Astrocyte of the hippocampus (primary cell): ENCODE data around the gene ESF1.
"Not testable (repeated sequence)": the region's sequence is repeated elsewhere in the genome, so short reads cannot be mapped to it uniquely, and the experiment has no call there.

Experiments used
- DNase-seq: peaks from one replicate; pipeline ENCODE4 v3.0.0; 2011; ENCODE audit warnings: low read depth, low spot score

Gene ESF1

DNA sequence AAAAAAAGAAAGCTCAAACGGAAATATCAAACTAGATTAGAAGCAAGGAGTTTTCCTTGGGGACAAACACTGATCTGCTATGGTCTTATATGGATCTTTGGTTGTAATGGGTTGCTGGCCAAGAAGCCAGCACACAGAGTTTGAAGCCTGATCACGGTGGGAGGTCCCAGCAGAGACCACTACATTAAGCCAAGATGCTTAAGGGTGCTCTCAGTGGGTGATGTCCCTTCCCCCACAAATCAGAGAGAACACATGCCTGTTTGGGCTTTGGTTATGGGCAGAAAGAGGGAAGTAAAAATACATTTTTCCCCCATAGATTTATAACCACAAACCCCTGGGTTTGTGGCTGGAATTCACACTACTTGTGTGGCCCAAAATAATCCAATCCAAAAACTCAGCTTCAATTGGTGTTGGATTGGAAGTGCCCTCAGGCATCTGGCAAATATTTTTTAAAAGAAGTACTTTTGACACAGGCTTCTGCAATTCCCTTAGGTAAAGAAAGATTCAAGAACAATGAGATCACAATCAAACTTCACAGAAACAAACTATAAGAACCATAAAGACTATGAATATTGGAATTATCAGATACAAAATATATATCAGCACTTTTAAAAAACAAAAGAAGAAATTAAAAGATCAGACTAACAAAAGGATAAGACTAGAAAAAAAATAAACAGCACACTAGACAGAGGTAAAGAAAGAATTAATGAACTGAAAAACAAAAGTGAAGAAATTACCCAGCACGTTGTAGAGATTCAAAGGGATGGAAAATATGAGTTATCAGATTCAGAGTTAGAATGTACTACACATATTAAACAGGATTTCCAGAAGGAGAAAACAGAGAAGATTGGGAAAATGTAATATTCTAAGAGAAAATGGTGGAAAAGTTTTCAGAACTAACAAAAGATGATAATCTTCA is 44.7 kb downstream of the ESF1 start:
- no peak for DNase-seq

- DNase-seq = not testable (repeated sequence)
These were observed 46.5 kb downstream of the ESF1 start for GRCh38 chr20:13738187-13738586.

DNA sequence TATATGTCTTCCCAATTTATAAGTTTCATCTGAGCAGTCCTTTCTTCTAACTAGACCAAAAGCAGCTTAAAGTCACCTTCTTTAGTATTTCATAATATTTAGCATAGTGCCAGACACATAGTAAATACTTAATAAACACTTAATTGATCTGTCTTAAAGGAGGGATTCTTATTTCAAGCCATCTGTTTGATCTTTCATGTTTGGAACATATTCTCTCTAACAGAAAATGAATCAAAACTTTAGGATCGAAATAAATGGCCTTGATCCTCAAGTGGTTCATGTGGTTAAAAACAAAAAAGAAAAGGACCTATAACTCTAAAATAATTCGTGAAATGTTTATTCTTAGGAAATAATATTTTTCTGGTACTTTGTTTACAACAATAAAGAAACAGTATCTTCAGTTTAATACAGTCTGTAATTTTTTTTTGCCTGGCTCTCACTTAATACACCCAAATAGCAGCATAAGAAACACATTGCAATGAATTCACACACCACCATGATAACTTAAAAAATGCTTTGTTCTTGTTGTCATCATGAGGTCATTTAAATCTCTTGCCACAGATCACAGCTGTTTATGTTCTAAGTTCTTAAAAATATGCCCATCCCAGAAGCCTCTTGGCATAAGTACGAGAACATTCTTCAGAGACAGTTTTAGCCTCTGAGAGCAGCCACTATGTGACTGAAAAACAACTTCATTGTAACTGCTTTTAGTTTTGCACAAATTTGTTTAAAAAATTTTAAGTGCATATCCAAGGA is 48.1 kb downstream of the ESF1 start:
- DNase-seq = peak; percentile 68

GRCh38 chr20:13735826-13736225 is 48.9 kb downstream of the ESF1 start:
- no peak for DNase-seq

DNA sequence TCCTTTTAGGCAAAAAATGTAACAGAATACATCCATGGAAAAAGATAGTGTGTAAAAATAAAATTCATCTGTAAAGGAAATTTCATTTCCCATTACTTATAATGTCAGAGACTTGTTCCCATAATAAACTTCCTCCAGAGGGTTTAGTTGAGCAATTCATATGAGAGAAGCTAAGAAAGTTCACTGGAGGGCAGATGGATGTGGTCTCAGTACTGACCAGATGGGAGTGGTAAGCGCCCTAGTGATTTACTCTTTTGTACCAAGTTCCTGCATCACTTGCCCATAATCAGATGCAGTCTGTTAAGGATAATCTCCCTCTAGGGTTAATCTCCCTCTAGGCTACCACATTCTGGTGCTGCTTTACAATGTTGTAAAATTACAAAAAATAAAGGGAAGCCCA is 61.7 kb downstream of the ESF1 start:
- DNase-seq = no peak

- no peak for DNase-seq
These were observed 66.5 kb downstream of the ESF1 start for GRCh38 chr20:13718171-13718570.

DNA sequence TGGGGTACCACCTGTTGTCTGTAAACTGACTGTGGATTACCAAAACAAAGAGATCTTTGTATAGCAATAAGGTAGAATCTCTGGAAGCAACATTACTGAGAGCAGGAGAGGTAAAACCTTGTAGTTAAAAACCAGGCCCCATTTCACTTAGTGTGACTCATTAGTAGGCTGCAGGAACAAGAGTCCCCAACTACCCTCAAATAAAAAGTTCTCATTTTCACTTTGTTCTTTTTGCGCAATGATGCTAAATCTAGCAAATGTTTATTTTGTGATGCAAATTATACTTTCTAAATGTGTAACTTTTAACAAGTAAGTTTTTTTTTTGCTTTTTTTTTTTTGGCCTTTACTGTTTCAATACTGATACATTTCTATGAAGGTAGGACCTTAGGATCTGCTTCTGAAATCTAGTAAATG is 67.1 kb downstream of the ESF1 start:
- DNase-seq = no peak

DNA sequence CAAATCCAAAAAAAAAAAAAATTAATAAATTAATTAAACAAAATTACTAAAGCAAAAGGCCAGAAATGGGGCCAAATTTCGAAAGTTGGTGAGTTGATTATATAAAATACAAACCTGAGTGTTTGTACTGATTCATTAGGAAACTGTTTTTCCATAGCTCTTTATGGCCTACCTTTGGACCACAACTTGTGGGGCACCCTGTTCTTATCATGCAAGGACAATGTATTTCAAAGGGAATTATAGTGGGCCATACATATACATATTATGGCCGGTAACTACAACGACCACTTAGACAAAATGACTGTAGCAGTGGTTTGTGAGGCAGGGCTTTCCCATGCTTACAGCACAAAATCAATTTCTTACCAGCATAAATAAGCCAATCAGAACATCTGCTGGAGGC is 69.5 kb downstream of the ESF1 start:
- no peak for DNase-seq

DNA sequence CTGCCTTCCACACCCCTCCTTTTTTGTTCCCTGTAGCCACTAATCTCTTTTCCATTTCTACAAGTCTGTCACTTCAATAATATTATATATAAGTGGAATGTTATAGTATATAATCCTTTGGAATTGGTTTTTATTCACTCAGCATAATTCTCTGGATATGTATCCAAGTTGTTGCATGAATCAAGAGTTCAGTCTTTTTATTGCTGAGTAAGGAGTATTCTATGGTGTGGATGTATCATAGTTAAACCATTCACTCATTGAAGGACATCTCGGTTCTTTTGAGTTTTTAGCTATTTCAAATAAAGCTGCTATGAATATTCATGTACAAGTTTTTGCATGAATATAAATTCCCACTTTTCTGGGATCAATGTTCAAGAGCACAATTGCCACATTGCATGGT is 76.5 kb downstream of the ESF1 start:
- DNase-seq = no peak

DNA sequence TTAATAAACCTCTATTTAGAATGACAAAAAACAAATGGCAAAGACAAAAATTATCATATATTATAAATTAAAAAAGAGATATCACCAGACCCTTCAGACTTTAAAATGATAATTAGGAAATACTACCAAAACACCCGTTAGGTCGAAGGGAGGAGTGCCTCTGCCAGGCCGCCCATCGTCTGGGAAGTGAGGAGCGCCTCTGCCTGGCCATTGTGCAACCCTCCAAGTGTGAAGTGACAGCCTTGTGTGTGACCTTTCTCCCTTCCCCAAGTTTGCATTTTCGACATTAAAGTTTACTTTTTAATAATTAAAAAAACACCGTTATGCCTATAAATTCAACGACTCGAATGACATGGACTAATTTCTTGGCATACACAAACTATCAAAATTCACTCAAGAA is 81.5 kb downstream of the ESF1 start:
- no peak for DNase-seq

- no peak for DNase-seq
These were observed 83.2 kb downstream of the ESF1 start for GRCh38 chr20:13701486-13701885.

DNA sequence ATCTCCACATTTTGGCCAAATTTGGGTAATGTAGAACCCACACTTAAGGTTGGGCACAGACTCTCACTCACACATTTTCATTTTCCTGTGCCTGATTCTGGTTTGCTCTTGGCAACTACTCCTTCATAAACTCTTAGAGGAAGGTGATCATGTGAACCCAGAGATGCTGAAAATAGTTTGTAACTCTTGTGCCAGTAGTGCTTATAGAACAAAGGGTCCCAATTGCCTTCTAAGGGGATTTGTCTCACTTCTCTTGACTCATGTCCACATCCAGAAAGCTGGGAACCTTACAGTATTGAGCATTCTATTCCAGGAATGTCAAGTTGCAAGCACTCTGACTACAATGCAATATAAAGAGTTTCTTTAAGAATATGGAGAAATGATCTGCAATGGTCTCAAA is 84.0 kb downstream of the ESF1 start:
- DNase-seq = no peak

- peak; percentile 46 for DNase-seq
These were observed 90.1 kb downstream of the ESF1 start for GRCh38 chr20:13694420-13695150.

- no peak for DNase-seq
These were observed 91.7 kb downstream of the ESF1 start for GRCh38 chr20:13692802-13693736.

DNA sequence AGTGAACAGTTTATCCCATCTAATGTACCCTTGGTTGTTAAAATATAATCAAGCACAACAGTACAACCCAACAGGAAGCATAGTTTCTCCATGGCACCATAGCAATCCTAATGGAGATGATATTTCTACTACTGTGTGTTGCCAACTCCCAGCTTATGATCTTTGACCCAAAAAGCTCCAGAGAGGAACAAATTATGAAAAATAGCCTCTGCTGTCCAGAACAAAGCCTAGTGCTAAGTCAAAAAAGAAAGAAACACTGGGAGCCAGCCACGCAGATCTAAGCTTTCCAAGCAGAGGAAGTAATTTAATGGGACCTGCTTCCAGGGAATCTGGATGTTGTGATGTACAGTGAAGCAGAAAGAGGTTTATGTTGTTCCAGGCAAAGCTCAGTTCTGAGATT is 93.8 kb downstream of the ESF1 start:
- DNase-seq = no peak

DNA sequence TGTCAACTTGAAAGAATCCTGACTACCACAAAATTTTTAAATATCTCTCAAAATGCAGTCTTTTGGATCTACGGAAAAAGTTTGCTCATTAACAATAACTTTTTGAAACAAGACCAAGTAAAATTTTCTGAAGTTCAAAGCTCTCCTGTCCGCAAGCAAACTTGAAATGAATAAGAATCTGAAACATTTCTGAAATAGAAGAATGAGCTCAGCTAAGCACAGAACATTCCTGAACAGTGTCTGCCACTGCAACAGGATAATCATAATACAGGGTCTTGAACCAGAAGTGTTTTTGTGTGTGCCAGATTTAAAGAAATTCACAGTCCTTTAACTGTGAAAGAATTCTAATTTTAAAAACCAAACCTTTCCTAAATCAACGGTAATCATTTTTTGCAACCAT is 96.9 kb downstream of the ESF1 start:
- peak; percentile 3 for DNase-seq

DNA sequence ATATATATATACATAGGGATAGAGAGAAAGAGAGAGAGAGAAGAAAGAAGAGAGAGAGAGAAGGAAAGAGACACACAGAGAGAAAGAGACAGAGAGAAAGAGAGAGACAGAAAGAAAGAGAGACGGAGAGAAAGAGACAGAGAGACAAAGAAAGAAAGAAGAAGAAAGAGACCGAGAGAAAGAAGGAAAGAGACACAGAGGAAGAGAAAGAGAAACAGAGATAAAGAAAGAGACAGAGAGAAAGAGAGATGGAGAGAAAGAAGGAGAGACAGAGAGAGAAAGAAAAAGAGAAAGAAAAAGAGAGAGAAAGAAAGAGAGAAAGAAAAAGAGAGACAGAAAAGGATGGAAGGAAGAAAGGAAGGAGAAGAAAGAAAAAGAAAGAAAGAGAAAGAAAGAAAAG is 99.1 kb downstream of the ESF1 start:
- DNase-seq = no peak

DNA sequence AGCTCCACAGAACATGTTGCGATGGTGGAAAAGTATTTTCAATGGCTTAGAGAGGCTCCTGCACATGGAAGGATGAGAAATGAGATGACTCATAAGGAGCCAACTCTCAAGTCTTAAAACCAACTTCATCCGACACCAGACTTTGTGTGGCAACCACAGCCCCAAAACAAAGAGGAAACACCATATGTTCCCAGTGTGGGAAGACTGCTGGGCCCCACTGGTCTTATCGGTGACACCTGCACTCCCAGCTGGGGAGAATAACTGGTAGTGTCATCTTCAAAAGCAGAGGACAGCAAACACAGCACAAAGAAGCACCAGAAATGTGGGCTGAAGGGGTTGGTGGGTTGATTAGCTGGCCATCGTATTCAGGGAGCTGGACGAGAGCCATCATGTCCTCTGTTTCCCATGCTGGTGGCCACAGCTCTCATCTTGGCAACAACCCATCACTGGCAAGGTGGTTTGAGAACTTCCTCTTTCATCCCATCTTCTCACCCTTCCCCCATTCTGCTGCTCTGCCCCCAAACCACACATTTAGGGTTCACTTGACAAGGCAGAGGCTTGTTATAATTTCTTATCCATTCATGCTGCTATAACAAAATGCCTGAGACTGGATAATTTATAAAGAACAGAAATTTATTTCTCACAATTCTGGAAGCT is 100.0 kb downstream of the ESF1 start:
- DNase-seq = peak; percentile 7

- DNase-seq = no peak
These were observed 100.9 kb downstream of the ESF1 start for GRCh38 chr20:13683833-13684232.

- DNase-seq = no peak
These were observed 103.2 kb downstream of the ESF1 start for GRCh38 chr20:13681248-13682125.
